Adrenal gland (tissue), 5 donors: Measurements from ENCODE around the gene ARHGEF10L.

Source experiments
- POLR2A ChIP-seq, 2 donors: fragments of 450-650 bp; IDR thresholded peaks; one replicate each; pipeline ENCODE4 v1.6.1; 2017; ENCODE audit warnings: antibody characterized with exemption in 2 of 2, mild to moderate bottlenecking in 2 of 2, moderate library complexity in 1 of 2
- TF ChIP-seq, protein P1 (sequence below), 6 experiments: fragments of 450-650 bp in 4 of 6; fragments of 200-600 bp in 2 of 6; sonication (generic) in 1 of 6; IDR thresholded peaks; 1 replicate in 5 of 6; 2 replicates in 1 of 6; pipeline versions ENCODE4 v1.5.1 to v1.8.0; 2016 to 2021; ENCODE audit warnings: antibody characterized with exemption in 6 of 6, mild to moderate bottlenecking in 2 of 6, moderate library complexity in 1 of 6
- donor health status: DM: no; HTN: no; CAD: no.

DNA sequence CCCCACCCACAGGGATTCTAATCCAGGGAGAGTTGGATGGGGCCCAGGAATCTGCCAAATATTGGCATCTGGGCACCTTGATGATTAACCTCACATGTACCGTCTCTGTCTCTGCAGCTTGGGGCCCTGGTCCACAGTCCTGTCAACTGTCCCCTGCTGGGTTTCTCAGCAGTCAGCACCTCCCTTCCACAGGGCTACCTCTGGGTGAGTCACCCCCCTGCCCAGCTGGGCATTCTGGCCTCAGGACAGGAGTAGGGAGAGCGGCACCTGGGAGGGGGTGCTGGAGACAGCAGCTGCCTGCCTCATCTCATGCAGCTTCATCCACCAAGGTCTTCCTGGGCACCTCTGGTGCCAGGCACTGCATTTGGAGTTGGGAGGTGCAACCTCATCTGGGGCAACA, 115.0 kb downstream of the ARHGEF10L start:
- TF ChIP-seq POLR2A (IDR thresholded peaks at IDR 0.05) = no peak
- TF ChIP-seq, protein P1, sequence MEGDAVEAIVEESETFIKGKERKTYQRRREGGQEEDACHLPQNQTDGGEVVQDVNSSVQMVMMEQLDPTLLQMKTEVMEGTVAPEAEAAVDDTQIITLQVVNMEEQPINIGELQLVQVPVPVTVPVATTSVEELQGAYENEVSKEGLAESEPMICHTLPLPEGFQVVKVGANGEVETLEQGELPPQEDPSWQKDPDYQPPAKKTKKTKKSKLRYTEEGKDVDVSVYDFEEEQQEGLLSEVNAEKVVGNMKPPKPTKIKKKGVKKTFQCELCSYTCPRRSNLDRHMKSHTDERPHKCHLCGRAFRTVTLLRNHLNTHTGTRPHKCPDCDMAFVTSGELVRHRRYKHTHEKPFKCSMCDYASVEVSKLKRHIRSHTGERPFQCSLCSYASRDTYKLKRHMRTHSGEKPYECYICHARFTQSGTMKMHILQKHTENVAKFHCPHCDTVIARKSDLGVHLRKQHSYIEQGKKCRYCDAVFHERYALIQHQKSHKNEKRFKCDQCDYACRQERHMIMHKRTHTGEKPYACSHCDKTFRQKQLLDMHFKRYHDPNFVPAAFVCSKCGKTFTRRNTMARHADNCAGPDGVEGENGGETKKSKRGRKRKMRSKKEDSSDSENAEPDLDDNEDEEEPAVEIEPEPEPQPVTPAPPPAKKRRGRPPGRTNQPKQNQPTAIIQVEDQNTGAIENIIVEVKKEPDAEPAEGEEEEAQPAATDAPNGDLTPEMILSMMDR (IDR thresholded peaks at IDR 0.05) = no peak
